KBM-7 (cell line): ENCODE measurements around the gene RBBP8NL.

Source experiments
- DNase-seq: peaks from one replicate; pipeline ENCODE4 v3.0.0-alpha.2; 2015
- in situ Hi-C: fragments of 300-500 bp; cut with MboI; formaldehyde crosslinking; loops from 2 replicates; pipeline ENCODE4 v1.14.3; 2020; ENCODE audit warnings: low sequenced_read_pairs, low pct_unique_long_range_greater_than_20kb, mixed read lengths

The RBBP8NL gene

DNA sequence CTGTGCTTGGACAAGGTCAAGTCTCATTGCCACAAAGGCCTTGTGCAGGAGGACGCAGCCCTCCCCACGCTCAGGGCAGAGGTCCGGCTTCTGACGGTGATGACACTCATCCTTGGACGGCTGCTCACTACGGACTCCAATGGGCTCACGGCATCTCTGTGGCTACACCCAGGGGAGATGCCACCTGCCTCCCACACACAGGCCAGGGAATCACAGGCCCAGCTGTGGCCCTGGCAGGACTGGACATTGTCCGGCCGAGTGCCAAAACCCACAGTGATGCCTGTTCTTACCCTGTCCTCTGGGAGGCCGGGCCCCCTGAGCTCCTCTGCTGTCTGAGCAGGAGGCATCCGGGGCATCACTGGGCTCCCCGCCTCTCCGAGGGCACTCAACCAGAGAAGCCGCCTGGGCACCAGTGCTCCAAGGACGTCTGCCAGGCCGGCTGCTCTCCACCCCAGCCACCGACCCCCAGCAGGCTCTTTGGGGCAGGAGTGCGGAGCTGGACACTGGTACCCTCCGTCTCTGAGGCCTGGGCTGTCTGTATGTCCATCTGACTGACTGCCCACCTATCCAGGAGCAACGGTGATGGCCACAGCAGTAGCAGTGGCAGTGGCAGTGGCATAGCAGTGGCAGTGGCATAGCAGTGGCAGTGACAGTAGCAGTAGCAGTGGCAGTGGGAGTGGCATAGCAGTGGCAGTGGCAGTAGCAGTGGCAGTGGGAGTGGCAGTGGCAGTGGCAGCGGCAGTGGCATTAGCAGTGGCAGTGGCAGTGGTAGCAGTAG, 1.9 kb downstream of the RBBP8NL start:
- DNase-seq, result no peak
- in situ Hi-C loops, result no loop called here

DNA sequence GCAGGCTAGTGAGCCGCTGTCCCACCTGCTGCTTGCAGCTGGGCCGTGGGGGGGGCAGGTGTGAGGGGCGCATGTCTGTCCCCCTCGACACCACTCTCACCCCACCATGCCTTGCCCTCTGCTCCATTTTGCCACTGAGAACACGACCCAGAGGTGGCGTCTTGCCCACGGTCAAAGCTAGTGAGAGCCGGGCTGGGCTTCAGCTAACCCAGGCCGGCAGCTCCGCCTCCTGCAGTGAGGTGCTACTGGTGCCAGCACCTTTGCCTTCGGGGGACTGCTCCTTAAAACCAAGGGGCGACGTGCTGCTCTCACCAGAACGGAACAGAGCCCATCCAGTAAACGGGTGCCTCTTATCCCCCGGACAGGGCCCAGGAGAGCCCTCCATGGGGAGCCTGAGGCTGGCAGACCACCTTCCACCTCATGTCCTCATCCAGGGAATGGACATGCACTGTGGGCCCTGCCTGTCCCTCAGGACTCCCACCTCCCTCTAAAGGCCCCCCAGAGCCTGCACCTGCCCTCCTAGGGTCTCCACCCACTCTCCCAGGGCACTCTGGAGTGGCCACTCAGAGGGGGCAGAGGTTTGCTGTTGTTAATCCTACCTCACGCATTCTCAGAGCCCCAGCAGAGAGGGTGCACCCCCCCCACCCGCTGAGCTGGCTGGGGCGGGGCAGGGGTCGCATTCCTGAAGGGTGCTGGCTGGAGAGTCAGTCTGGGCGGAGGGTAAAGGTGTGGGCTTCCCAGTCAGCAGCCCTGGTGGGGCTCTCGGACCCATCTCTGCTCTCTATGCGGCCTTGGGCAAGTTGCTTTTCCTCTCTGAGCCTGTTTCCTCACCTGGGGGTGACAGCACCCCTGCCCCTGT, 2.9 kb downstream of the RBBP8NL start:
- in situ Hi-C loops, result no loop called here
- no peak for DNase-seq

DNA sequence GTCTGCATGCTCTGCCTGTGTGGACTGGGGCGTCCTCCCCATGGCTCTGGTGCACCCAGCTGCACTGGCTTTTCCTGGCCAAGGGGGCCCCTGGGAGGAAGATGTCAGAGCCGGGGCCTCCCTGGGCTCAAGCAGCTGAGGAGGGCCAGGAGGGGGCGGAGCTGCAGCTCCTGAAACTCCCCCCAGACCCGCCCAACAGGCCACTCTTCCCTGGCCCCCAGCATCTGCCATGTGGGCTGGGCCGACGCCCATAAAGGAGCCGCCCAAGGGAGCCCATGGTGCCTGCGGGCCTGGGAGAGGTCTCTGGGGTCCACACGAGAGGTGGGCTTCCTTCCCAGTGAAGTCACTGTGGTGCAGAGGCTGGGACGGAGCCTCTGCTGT, 4.0 kb downstream of the RBBP8NL start:
- no peak for DNase-seq
- in situ Hi-C loops, result no loop called here

DNA sequence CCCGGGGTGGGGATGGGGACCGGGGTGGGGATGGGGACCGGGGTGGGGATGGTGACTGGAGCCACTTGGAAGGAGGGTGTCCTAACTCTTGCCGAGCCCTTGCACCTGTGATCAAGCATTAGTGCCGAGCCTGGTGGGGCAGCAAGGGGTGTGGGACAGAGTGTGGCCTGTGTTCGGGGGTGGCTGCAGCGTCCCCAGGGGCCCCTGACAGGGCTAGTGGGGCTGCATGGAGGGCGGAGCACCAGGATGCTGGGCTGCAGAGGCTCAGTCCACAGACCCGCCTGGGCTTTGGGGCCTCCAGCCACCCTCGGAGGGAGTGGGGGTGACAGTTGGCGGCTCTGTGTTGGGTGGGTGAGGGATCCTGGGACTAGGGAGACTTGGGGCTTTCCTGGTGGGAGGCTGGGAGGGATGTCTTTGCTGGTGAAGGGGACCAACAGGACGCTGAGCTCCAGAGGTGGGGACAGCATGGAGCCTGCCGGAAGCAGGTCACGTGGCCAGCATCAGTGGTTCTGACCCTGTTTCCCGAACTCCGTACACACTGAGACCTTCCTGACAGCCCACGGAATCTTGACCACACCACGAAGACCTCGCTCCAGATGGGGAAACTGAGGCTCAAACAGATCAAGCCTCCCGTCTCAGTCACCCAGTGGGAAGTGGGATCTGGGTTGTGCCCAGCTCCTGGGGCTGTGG, 4.6 kb downstream of the RBBP8NL start:
- no peak for DNase-seq

DNA sequence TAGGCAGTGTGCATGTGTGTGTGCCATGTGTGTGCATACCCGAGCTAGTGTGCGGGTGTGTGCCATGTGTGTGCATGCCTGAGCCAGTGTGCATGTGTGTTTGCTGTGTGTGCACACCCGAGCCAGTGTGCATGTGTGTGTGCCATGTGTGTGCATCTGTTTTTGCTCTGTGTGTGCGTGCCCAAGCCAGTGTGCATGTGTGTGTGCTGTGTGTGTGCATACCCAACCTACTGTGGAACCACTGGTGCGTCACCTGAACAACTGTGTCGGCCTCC, 5.7 kb downstream of the RBBP8NL start:
- DNase-seq, result no peak
- in situ Hi-C loops, result no loop called here

More for the DNA sequence above, 4.6 kb downstream of the RBBP8NL start:
- in situ Hi-C loops, result no loop called here

DNA sequence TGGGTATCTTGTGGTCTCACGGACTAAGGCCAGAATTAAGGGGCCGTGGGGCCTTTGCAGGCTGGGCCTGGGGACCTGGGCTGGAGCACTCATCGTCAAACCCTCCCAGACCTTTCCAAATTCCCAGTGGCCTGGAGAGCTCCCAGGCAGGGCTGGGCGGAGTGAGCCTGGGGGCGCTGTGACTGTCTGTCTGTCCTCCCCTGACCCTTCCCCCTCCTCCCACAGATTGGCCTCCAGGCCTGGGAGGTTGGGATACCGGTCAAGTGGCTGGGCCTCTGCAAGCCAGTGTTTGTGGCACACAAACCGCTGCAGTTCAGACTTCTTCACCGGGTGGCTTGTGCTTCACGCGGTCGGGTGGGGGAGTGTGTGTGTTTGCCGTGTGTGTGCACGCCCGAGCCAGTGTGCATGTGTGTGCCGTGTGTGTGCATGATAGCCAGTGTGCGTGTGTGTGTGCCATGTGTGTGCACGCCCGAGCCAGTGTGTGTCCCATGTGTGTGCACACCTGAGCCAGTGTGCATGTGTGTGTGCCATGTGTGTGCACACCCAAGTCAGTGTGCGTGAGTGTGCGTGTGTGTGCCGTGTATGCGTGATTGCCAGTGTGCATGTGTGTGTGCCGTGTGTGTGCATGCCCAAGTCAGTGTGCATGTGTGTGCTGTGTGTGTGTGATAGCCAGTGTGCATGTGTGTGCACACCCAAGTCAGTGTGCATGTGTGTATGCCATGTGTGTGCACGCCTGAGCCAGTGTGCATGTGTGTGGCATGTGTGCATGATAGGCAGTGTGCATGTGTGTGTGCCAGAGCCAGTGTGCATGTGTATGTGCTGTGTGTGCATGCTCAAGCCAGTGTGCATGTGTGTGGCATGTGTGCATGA, 6.3 kb downstream of the RBBP8NL start:
- in situ Hi-C loops, result no loop called here

DNA sequence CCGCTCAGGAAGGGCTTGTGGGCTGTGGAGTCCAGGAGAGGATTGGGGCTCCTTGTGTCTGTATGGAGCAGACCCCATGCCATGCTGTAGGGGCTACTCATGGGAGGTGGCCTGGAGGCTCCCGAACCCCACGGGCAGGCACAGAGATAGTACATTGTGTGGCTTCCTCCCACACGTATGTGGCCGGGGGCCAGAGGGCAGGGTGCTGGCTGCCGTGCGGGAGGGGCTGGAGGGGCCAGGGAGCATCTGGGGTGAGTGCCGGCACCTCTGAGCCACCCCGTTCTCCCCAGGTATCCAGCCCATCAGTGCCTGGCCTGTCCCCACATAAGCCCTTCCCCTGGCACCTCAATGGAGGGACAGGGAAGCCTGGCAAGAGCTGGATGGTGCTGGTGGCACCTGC, 7.6 kb downstream of the RBBP8NL start:
- DNase-seq, result no peak
- in situ Hi-C loops, result no loop called here

More for the DNA sequence above, 6.3 kb downstream of the RBBP8NL start:
- no peak for DNase-seq

DNA sequence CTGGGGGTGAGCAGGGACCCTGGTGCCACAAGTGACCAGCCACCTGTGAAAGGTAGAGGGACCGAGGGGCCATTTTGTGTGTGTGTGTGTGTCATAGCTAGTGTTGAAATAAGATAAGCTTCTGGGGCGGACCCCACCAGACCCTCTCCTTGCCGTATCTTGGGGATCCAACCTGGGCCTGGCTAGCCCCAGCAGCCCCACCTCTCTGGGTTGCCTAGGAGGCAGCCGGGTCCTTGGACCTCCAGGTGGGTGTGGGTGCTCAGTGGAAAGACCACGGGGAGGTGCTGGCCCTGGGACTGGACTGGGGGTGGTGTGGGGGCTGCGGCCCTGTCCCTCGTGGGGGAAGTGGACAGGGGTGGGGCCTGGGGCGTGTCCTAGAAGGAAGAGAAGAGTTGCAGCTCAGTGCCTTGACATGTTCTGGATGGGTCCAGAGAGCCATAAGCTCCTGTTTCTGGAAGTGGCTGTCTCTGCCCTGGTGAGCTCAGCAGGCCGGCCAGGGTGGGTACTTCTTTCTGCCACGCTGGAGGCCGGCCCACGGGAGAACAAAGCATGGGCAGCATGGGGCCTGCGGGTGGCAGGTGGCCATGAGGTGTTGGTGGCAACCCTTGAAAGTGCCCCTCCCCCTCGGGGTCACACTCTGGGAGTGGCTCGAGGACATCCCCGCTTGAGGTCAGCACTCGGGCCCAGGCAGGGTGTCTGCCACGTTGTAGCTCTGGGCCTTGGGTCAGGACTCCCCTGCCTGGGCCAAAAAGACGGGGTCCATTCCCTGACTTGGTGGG, 8.4 kb downstream of the RBBP8NL start:
- in situ Hi-C loops, result no loop called here

DNA sequence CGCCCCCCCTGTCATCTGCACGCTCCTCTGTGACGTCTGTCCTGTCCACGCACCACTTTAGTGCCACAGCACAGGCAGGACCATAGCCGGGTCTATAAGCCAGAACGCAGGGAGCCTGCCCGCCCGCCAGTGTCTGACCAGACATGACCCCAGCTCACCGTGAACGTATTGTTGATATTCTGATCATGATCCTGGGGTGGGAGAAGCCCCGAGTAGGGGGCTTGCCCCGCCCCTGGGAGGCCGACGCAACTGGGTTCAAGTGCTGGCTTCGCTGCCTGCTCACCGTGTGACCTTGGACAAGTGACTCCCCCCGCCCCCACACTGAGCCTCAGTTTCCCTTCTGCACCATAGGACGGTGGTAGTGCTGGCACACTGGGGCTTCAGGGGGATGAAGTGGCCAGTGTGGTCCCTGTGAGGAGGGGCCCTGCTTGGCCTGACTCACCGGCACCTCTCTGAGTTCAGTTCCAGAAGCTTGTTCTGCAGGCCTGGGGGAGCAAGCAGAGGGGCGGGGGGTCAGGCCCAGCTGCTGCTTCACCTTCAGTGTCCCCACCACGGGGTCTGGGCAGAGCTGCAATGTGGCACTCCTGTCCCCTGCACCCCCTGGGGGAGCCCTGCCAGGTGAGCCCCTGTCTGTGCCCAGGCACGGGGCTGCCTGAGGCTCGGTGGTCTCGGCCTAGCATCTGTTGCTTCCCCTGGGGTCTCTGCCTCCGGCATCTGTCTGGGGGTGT, 9.2 kb downstream of the RBBP8NL start:
- no peak for DNase-seq
- in situ Hi-C loops, result no loop called here

More for the DNA sequence above, 8.4 kb downstream of the RBBP8NL start:
- no peak for DNase-seq

DNA sequence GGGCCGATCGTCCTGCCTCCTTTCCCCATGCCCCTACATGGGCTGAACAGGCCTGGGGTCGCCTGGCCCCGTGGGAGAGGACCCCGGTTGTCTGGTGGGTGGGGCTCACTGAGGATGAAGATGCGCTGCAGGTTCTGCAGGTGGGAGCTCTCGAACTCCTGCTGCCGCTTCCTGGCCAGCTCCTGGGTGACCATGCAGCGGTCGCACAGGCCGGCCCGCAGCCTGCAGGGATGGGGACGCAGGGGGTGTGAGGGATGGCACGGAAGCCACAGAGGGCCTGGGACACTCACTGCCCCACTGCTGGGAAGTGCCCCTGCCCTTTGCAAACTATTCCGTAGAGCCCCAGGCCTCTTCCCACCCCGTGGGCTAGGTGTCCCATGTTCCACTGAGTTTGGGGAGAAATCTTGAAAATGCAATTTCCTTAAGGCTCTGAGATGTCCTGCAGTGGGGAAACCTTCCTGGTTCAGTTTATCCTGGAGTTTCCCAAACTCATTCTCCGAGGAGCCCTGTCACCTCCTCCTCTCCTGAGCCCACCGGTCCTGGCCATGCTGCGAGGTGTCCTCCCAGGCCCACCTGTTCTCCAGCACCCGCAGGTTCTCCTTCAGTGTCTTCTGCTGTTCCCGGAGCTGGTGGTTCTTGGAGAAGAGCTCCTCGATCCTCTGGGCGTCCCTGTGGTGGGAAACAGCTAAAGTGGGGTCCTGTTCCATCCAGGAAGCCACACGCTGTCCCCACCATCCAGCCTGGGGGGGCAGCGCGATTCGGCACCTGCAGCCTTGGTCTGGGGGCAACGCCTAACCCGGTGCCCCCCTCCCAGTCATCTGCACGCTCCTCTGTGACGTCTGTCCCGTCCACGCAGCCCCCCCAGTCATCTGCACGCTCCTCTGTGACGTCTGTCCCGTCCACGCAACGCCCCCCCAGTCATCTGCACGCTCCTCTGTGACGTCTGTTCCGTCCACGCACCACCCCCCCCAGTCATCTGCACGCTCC, 10.4 kb downstream of the RBBP8NL start:
- DNase-seq, result no peak
- in situ Hi-C loops, result no loop called here

DNA sequence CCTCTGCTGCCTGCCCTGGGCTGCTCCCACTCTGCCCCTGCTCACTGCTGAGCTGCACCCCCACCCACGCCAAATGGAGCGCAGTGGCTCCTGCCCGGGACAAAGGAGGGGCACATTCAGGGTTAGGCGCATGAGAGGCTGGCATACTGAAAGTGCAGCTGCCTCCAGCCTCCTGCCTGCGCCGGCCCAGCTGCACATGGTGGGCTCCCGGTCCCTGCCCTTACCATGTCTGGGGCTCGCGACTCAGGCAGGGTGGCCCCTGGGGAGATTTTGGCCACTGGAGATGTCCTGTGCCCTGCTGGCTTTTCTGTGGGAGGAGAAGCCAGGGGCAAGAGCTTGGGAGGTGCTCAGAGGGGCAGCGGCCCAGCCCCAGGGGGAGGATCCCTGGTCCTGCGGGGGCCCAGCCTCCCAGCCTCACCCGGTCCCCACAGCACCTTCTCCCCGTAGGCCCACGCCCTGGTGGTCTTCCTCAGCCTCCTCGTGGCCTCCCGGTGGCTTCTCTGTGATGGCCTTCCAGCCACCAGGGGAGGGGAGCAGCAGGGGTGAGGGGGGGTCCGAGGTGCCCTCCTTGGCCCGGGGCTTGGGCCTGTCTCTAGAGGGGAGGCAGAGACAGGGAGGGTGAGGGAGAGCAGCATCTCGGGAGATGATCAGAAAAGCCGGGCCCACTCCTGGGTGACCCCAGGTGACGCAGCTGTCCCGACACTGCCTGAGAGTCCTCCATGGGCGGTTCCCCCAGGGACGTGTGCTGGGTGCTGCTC, 11.8 kb downstream of the RBBP8NL start:
- in situ Hi-C loops, result no loop called here
- DNase-seq, result no peak

DNA sequence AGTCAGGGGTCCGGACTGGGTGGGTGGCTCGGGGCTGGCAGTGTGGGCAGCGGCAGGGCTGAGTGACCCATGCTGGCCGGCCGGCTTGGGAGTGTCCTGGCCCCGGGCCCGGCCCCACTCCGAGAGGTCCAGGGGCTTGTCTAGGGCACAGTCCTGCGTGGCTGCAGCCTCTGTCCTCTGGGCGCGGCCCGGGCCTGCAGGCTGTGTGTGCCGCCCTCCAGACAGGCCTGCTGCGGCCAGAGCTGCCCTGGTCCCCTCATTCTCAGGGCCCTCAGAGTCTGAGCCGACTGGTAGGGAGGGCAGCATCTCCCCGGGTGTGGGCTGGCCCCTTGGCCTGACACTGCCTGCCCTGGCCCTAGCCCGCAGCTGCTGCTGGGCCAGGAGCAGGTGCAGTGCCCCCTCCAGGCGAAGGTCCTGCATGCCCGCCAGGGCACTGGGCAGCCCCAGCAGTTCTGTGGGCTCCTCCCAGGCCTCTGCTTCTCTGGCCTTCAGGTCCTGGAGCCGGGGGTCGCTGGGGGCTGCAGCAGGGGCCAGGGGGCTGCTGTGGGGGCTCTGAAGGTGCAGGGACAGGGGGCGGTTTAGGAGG, 13.3 kb downstream of the RBBP8NL start:
- in situ Hi-C loops, result no loop called here
- DNase-seq, result no peak

DNA sequence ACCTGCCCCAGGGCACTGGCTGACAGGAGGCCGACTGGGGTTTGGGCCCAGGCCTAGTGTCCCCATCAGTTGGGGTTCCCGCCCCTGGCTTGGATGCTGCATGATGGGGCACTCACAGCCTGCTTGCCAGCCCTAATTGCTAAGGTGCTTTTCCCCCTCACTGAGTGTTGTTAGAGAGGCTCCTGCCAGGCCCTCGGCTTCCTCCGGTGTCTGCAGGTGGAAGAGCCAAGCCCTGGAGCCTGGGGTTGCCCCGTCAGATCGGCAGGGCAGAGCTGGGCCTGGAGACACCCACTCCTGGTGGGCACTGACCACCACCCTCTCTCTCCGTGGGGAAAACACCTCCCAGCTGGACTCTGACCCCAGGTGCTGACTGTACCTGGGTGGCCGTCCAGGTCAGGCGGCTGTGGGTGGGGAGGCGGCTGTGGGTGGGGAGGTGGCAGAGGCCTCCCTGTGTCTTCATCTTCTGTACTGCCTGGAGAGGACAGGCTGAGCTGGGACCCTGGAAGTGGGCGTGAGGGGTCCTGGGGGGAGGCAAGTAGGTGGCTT, 14.2 kb downstream of the RBBP8NL start:
- in situ Hi-C loops, result no loop called here
- no peak for DNase-seq

DNA sequence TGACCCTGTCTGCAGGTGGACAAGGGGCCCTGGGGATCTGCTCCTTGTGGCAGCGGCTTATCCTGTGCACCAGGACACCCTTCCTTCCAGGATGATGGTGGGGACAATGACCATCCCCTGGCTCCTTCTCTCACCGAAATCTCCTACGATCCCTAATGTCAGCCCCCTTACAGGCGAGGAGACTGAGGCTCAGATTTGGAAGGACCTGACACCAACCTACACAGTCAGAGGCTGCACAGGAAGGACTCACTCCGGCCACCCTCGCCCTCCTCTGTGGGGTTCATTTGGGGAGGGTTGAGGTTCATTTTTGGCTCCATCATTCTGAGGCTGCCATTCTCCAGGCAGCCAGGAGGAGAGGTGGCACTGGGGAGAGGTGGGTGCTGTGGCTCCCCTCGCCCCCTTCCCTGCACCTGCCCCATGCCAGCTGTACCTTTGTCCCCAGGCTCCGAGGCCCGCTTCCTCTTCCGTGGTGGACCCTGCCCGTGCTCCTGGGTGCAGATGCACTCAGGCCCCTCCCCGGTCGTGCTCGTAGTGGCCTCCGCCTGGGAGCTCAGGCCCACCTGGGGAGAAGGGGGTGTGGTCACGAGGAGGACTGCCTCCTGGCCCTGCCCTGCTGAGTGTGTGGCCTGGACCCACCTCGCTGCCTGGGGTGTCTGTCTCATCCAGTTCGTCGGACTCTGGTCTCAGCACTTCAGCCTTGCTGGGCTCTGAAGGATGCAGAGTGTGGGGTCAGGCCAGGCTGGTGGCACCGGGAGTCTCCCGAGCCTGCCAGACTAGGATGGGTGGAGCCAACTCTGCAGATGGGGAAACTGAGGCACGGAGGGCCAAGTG, 14.9 kb downstream of the RBBP8NL start:
- DNase-seq, result no peak
- in situ Hi-C loops, result no loop called here
